ENCODE data around the gene B9D2. TPM values are rescaled to one million over a fixed set of nuclear protein-coding genes. Genes with fewer than 3 reads are reported as not detected.
"Not testable (repeated sequence)": the region's sequence is repeated elsewhere in the genome, so short reads cannot be mapped to it uniquely, and the experiment has no call there.

B9D2 gene
- total RNA-seq, 4 donors from 2014 or later: 6.4 to 9.3 TPM; not detected in 2

DNA sequence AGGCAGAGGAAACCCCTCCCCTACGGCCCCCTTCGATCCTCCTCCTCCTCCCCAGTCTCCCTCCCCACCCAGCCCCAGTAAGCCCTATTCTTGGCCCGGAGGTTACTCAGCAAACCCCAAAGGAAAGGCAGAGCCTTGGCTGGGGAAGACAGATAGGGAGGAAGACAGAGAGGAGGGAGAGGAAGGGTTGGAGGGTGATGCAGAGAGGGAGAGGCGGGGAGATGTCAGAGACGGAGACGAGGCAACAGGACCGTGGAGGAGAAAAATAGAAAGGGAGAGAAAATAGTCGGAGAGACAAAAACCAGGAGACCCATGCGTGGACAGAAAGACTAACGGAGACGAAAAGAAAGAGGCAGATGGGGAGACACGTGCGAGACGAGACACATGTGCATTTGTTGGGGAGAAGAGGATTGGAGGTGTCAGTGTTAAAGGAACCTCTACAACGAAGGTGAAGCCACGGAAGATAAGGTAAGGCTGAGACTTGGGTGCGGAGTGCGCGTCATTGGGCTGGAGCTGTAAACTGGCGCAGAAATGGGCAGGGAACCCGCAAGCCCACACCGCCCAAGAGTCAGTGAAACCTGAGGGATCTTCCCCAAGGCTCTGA is 13.1 kb downstream of the B9D2 start:
- intact Hi-C loops (cut with DNase I; ENCODE audit: low total_unique reads) (no loop called here), in situ Hi-C loops (cut with MboI; ENCODE audit: low pct_ligation_motif_present in 1 of 4, low pct_unique_long_range_greater_than_20kb in 1 of 4, low sequenced_read_pairs in 3 of 4) (no loop called here)
- Histone ChIP-seq H3K4me3 (peak overlapping the region; percentile 67 to 75 (median 71)), H3K36me3 (no peaks in the 10 kb centered on the region), H3K27me3 (peaks cover 44% of the 10 kb centered on the region), H3K27ac (peak overlapping the region; percentile 87 to 90 (median 88)), H3K4me1 (peaks cover 5 to 49% (median 34%) of the 10 kb centered on the region in 4 donors), H3K9me3 (no peaks in the 10 kb centered on the region)
- WGBS, 2 donors (ENCODE audit: low coverage in 1 of 2): 0 to 2% methylated on average over 3 to 22 of the region's 22 CpGs
- no peak for DNase-seq
- TF ChIP-seq EP300 (IDR thresholded peaks at IDR 0.05; ENCODE audit: low read depth): no peak
- no peak for TF ChIP-seq POLR2A (IDR thresholded peaks at IDR 0.05)
- no peak for TF ChIP-seq POLR2AphosphoS5 (IDR thresholded peaks at IDR 0.05)
- TF ChIP-seq, protein P1, sequence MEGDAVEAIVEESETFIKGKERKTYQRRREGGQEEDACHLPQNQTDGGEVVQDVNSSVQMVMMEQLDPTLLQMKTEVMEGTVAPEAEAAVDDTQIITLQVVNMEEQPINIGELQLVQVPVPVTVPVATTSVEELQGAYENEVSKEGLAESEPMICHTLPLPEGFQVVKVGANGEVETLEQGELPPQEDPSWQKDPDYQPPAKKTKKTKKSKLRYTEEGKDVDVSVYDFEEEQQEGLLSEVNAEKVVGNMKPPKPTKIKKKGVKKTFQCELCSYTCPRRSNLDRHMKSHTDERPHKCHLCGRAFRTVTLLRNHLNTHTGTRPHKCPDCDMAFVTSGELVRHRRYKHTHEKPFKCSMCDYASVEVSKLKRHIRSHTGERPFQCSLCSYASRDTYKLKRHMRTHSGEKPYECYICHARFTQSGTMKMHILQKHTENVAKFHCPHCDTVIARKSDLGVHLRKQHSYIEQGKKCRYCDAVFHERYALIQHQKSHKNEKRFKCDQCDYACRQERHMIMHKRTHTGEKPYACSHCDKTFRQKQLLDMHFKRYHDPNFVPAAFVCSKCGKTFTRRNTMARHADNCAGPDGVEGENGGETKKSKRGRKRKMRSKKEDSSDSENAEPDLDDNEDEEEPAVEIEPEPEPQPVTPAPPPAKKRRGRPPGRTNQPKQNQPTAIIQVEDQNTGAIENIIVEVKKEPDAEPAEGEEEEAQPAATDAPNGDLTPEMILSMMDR (IDR thresholded peaks at IDR 0.05): no peak

DNA sequence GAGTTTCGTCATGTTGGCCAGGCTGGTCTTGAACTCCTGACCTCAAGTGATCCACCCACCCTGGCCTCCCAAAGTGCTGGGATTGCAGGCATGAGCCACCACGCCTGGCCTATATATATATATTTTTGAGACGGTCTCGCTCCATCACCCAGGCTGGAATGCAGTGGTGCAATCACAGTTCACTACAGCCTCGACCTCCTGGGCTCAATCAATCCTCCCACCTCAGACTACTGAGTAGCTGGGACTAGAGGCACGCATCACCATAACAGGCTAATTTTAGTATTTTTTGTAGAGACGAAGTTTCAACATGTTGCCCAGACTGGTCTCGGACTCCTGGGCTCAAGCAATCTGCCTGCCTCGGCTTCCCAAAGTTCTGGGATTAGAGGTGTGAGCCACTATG is 17.0 kb downstream of the B9D2 start:
- H3K27me3 ChIP-seq: peaks cover 24% of the 10 kb centered on the region
- H3K27ac ChIP-seq; H3K9me3 ChIP-seq; DNase-seq; intact Hi-C loops (cut with DNase I; ENCODE audit: low total_unique reads); H3K4me3 ChIP-seq; H3K36me3 ChIP-seq: not testable (repeated sequence)
- 90 to 93% methylated on average over 9 of the region's 9 CpGs for WGBS, 2 donors (ENCODE audit: low coverage in 1 of 2)
- in situ Hi-C loops (cut with MboI; ENCODE audit: low pct_ligation_motif_present in 1 of 4, low pct_unique_long_range_greater_than_20kb in 1 of 4, low sequenced_read_pairs in 3 of 4): loop anchor here in 1 of 4 donors (25.0 kb wide), 1 partner anchor 215 kb away; no protein-coding TSS in a partner anchor
- peaks cover 5 to 29% (median 13%) of the 10 kb centered on the region in 4 donors for H3K4me1 ChIP-seq

- no peak overlapping the region for H3K27ac ChIP-seq
- WGBS, 2 donors (ENCODE audit: low coverage in 1 of 2): 100% methylated on average over 2 of the region's 2 CpGs
- no peak overlapping the region for H3K4me3 ChIP-seq
- no peak for DNase-seq
- peaks cover 0 to 3% (median 0%) of the 10 kb centered on the region in 4 donors for H3K4me1 ChIP-seq
- TF ChIP-seq EP300 (IDR thresholded peaks at IDR 0.05; ENCODE audit: low read depth) (no peak), POLR2A (IDR thresholded peaks at IDR 0.05) (no peak), POLR2AphosphoS5 (IDR thresholded peaks at IDR 0.05) (no peak)
- TF ChIP-seq, protein P1 (IDR thresholded peaks at IDR 0.05): no peak
- intact Hi-C loops (cut with DNase I; ENCODE audit: low total_unique reads) (no loop called here), in situ Hi-C loops (cut with MboI; ENCODE audit: low pct_ligation_motif_present in 1 of 4, low pct_unique_long_range_greater_than_20kb in 1 of 4, low sequenced_read_pairs in 3 of 4) (loop anchor here in 1 of 4 donors (25.0 kb wide), 1 partner anchor 218 kb away; no protein-coding TSS in a partner anchor)
- no peaks in the 10 kb centered on the region for H3K36me3 ChIP-seq
- H3K9me3 ChIP-seq: no peaks in the 10 kb centered on the region
- no peaks in the 10 kb centered on the region for H3K27me3 ChIP-seq
Observed at GRCh38 chr19:41344162-41344561, 19.8 kb downstream of the B9D2 start.

DNA sequence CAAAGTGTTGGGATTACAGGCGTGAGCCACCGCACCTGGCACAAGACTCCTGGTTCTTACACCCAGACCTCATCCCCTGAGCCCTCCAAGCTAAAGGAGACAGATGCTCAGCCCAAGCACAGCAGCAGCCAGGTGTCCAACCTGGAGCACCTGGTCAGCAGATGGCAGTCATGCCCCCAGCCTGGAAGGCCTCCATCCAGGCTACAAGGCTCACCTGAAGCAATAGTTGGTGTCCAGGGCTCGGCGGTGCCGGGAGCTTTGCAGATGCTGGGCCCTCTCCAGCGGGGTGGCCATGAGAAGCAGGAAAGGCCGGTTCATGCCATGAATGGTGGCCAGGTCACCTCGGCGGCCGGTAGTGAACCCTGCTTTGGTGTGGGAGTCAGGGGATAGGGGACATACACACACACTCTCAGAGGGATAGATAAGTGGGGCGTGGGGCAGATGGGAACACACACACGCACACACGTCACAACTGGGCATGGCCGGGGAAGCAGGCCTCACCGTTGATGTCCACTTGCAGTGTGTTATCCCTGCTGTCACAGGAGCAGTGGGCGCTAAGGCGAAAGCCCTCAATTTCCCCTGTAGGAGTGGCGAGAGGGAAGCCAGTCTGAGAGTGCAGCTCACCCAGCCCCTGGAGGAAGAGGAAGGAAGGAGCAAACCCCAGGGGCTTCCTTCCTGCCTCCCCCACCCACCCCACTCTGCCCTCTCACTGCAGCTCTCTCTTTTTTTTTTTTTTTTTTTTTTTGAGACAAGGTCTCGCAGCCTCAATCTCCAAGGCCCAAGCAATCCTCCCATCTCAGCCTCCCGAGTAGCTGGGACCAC is 22.1 kb downstream of the B9D2 start:
- H3K9me3 ChIP-seq: no peaks in the 10 kb centered on the region
- no peaks in the 10 kb centered on the region for H3K27me3 ChIP-seq
- DNase-seq: peak; percentile 36
- intact Hi-C loops (cut with DNase I; ENCODE audit: low total_unique reads) (no loop called here), in situ Hi-C loops (cut with MboI; ENCODE audit: low pct_ligation_motif_present in 1 of 4, low pct_unique_long_range_greater_than_20kb in 1 of 4, low sequenced_read_pairs in 3 of 4) (loop anchor here in 1 of 4 donors (25.0 kb wide), 1 partner anchor 220 kb away; no protein-coding TSS in a partner anchor)
- H3K4me1 ChIP-seq: no peaks in the 10 kb centered on the region
- no peak overlapping the region for H3K27ac ChIP-seq
- TF ChIP-seq, protein P1 (IDR thresholded peaks at IDR 0.05): peak in 4 of 5 experiments; percentile 18 to 32 (median 24)
- no peak for TF ChIP-seq POLR2A (IDR thresholded peaks at IDR 0.05)
- no peak overlapping the region for H3K4me3 ChIP-seq
- H3K36me3 ChIP-seq: no peaks in the 10 kb centered on the region
- WGBS, 2 donors (ENCODE audit: low coverage in 1 of 2): 76% methylated on average over 20 of the region's 20 CpGs; no CpG with 5 or more reads in 1 of the 2 donors

Measured in transverse colon (tissue), 4 donors.